ENCODE results near the gene CCL14. TPM values are rescaled to one million over a fixed set of nuclear protein-coding genes. Genes with fewer than 3 reads are reported as not detected.

CCL14 gene
- total and polyA plus RNA-seq, 9 of the 15 experiments (the other 6 are each of a cell fraction or from before 2014, with no cell fraction given) = not detected

- 0% methylated on average over 3 of the region's 3 CpGs for WGBS (ENCODE audit: insufficient coverage, low coverage, missing lambda C conversion rate)
- ChIA-PET CTCF (ENCODE audit: low intra/inter-chr PET ratio) (no interaction called here), POLR2A (interaction anchor here (0.6 kb wide), 2 partner anchors 10 to 161 kb away, joined by 3 read pairs; no protein-coding TSS in a partner anchor)
- no TSS peak for BruUV-seq (replicated peaks)
- intact Hi-C loops (cut with micrococcal nuclease) (loop anchor here (10.0 kb wide), 1 partner anchor 185 kb away; the partner anchor contains the start of gene C17orf50), in situ Hi-C loops (cut with MboI) (no loop called here)
- H3K4me2 ChIP-seq (ENCODE audit: insufficient read depth, low read length) = no peak overlapping the region
- H4K20me1 ChIP-seq (replicated peaks; ENCODE audit: control insufficient read depth, insufficient read depth, low read length) = 0 out of 2 replicates have a peak, but pooled peaks cover 3% of the 10 kb centered on the region
- DNase-seq (ENCODE audit: extremely low read depth in 1 of 4, low spot score in 3 of 4) = no peak
- H3K79me2 ChIP-seq (ENCODE audit: control insufficient read depth, insufficient read depth, low read length) = no peaks in the 10 kb centered on the region
- no peaks in the 10 kb centered on the region for H3K36me3 ChIP-seq (ENCODE audit: control insufficient read depth, insufficient read depth, low read length)
- H3K9ac ChIP-seq (ENCODE audit: insufficient read depth in 1 of 2, low read depth in 2 of 2, low read length in 2 of 2) = no peak overlapping the region
- no peak for ATAC-seq
- H3K4me3 ChIP-seq = no peak overlapping the region
- FAIRE-seq = no peak
- H3K9me3 ChIP-seq (replicated peaks; ENCODE audit: control insufficient read depth, insufficient read depth, low read depth, low read length) = no peaks in the 10 kb centered on the region
- H3K4me1 ChIP-seq (replicated peaks in 1 of 2; ENCODE audit: control insufficient read depth in 2 of 2, insufficient read depth in 2 of 2, low read length in 2 of 2) = peaks cover 0 to 1% of the 10 kb centered on the region in 2 experiments; a peak in 1 of 5 replicates
- TF ChIP-seq ZC3H11A (IDR thresholded peaks at IDR 0.05; ENCODE audit: low read depth, low read length) (no peak), ZNF77 (CRISPR knock-in tag; IDR thresholded peaks at IDR 0.05) (no peak), ZBTB7A (IDR thresholded peaks at IDR 0.05; ENCODE audit: borderline replicate concordance, control insufficient read depth, low read depth, low read length) (no peak), CBX2 (IDR thresholded peaks at IDR 0.05; ENCODE audit: insufficient read depth, low read length, poor library complexity, severe bottlenecking) (no peak), FOXA3 (CRISPR knock-in tag; conservative IDR thresholded peaks at IDR 0.05 in 1 of 2, IDR thresholded peaks at IDR 0.05 in 1 of 2) (no peak), GABPA (tag; conservative IDR thresholded peaks at IDR 0.05; ENCODE audit: low read depth) (no peak), NFRKB (IDR thresholded peaks at IDR 0.05; ENCODE audit: low read depth) (no peak), ZC3H8 (IDR thresholded peaks at IDR 0.05) (no peak), ZBTB34 (CRISPR knock-in tag; IDR thresholded peaks at IDR 0.05) (no peak), ZNF347 (CRISPR knock-in tag; IDR thresholded peaks at IDR 0.05; ENCODE audit: low read depth) (no peak), ZNF436 (CRISPR knock-in tag; IDR thresholded peaks at IDR 0.05) (no peak), ZNF280A (IDR thresholded peaks at IDR 0.05; ENCODE audit: low read depth, partially characterized antibody) (no peak)
- peaks cover 5 to 9% of the 10 kb centered on the region in 2 experiments; a peak in 4 of 5 replicates for H3K27me3 ChIP-seq (ENCODE audit: control insufficient read depth in 2 of 2, insufficient read depth in 2 of 2, low read length in 2 of 2)
- no peaks in the 10 kb centered on the region for H3K9me1 ChIP-seq (ENCODE audit: control insufficient read depth, insufficient read depth, low read length)
- no peak overlapping the region for H2AFZ ChIP-seq (ENCODE audit: low read depth, low read length)
- no peak overlapping the region for H3K27ac ChIP-seq (ENCODE audit: extremely low read depth, low read depth, low read length)
Measured at GRCh38 chr17:35949401-35949800, 37.1 kb downstream of the CCL14 start.

Data from K562 (cell line).